CD4-positive, alpha-beta T cell treated with Interferon alpha-2 for 1 hour (primary cell): Measurements from ENCODE around the gene NKX6-1.

Source experiments
- DNase-seq, 2 donors: peaks; one replicate each; pipeline ENCODE4 v3.0.0-alpha.2; 2020 to 2022

Gene NKX6-1

DNA sequence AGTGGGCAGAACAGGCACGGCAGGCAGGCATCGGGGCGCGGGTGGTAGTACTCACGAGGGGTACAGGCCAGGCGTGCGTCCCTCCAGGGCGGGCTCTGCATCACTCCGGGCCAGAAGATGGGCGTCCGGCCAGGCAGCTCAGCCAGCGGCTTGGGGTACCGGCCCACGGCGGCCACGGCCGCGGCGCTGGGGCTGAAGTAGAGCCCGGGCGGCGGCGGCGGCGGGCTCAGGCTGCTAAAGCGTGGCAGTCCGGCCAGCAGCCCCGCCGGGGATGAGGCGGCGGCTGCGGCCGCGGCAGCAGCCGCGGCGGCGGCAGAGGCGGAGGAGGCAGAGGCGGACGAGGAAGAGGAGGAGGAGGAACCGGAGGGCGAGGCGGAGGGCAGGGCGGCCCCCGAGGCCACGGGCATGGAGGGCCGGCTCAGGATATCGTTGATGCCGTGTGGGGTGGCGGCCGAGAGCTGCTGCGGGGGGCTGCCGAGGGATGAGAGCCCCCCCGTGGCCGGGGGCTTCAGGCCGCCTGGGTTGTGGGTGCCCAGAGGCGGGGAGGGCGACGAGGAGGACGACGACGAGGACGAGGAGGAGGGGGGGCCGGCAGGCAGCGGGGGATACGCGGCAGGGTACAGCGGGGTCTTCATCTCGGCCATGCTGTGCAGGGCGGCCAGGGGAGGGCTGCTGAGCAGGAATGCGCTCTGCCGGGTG, 1.4 kb downstream of the NKX6-1 start:
- no peak for DNase-seq

DNA sequence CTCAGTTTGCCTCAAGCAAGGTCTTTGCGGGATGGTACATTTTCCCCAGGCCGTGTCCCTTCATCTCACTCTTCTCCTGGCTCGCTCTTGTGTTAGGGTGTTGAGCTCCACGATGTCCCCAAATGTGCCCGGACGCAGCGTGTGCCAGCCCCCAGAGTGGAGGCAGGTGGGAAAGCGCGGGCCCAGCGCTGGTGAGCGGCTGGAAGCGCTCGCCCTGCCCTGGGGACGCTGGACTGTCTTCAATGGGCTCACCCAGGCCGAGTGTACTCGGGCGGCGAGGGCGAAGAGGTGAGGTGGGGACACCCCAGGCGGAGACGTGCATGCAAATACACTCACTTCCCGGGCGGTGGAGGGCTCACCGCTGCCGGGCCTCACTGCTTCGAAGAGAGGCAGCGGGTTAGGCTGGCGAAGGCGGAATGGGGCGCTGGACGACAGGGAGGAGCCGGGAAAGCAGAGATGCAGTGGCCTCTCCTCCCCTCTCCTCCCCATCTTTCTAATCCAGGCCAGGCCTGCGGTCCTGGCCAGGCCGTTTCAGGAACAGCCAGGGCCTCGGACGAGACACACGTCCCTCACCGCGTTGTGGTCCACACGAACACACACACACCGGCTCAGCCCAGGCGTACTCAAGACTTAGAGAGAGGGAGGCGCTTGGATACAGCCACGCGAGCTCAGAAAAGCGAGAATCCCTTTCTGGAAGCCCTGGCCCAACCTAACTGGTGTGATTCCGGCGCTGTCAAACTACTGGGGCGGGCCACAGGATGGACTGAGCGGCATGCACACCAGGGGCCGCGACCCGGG, 2.2 kb downstream of the NKX6-1 start:
- no peak for DNase-seq

- no peak for DNase-seq
Observed at GRCh38 chr4:84496331-84496705, 2.8 kb downstream of the NKX6-1 start.

DNA sequence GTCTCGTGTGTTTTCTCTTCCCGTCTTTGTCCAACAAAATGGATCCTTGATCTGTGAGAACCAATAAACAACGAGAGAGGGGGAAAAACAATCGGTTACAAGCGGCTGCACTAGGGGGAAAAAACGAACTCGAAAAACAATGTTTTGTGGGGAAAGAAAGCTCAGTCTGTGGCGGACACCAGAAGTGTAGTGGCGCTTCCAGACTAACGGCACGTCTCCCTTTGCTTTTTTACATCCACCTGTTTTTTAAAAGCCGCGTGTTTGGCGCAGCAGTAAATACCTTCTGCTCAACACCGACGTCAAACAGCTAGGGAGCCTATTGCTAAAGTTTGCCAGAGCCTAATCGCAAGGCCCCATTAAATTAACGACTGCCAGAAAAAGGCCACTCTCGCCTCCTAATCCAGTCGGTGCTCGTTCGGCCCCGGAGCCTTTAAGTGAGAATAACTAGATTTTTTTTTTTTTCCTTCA, 3.3 kb downstream of the NKX6-1 start:
- no peak for DNase-seq

- no peak for DNase-seq
Observed at GRCh38 chr4:84495118-84495793, 3.8 kb downstream of the NKX6-1 start.

DNA sequence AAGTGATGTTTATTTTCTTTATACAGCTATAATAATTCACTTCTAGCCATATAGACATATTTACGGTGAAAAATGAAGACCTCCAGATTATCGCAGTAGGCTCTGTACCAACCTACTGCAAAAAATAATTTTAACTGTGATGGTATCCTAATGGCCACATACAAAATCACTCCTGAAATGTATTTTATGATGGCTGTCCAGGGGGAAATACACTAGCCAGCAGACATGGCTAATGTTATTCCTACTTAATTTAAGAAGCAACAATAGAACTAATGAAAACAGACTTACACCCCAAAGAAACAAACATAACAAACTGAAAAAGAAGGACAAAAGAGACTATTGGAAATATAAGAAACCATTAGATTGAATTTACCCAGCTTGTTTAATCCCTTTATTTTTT, 4.6 kb downstream of the NKX6-1 start:
- DNase-seq, result no peak

DNA sequence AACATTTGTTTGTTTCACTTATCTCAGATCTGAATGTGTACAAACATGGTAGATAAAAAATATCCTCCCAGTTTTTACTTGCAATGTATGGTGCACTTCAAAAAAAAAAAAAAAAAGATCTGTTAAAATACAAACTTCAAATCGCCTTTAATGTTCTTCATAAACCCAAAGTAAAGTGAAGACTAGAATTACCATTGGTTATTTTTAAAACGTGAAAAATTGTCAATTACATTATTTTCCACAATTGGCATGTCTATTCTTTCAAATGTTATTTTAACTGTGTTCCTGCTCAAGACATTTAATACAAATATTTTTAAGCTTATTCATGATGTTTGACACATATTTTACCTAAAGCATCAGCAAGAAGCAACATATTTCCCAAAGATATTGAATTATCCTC, 5.0 kb downstream of the NKX6-1 start:
- DNase-seq, result no peak

GRCh38 chr4:84493092-84493850, 5.8 kb downstream of the NKX6-1 start:
- DNase-seq, result no peak

- DNase-seq, result no peak
Observed at GRCh38 chr4:84492737-84493091, 6.4 kb downstream of the NKX6-1 start.

GRCh38 chr4:84492290-84492689, 6.8 kb downstream of the NKX6-1 start:
- no peak for DNase-seq

DNA sequence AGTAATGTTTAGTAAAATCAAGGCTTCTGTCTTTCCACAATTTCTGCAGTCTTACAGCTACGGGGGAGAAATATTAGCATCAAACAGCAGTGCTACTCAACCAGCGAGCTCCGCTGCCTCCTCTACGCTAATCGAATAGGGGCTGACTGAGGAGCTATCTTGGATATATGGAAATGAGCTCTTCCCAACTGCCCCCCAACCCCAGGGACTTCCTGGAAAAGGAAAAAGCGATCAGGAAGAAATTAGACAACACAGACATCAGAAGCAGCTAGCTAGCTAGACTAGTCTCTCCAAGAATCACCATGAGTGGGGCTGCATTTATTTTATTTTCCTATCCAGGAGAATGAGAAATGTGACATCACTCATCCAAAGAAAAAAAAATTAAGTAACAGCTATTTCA, 7.6 kb downstream of the NKX6-1 start:
- no peak for DNase-seq

GRCh38 chr4:84490663-84491062, 8.4 kb downstream of the NKX6-1 start:
- DNase-seq, result no peak

DNA sequence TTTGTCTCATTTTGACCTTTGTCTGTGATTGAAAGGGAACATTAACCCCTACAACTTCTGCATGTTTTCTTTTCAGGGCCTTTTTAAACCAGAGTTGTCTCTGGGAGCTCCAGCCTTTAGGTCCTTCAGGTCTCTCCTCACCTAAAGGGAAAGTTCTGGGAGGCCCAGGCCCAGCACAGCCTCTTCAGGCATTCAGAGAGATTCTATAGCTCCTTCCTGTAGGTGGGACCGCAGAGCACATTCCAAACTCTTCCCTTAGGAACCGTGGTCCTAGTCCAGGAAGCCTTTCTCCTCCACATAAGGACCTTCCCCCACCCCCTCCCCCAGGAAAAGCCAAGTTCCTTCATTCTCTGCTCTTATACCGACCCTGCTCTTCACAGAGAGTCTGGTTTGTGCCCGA, 14.9 kb downstream of the NKX6-1 start:
- DNase-seq, result no peak

DNA sequence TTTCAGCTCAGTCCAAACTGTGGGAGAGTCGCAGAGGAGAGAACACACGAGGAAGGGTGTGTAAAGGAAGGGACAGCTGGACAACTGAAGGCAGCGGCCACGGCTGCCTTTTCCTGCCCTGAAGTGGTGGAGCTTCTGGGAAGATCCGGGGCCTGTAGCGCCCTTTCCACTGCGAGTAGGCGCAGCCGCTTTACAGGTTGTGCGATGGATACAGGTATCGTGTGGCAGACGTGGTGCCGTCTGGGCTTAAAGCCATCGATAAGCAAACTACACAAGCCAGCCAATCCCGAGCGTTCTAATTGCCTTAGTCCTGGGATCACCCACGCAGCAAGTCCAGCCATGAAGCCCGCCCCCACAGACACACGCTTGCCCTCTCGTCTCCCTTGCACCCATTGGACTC, 15.4 kb downstream of the NKX6-1 start:
- no peak for DNase-seq

- DNase-seq, result no peak
Observed at GRCh38 chr4:84482564-84483563, 16.2 kb downstream of the NKX6-1 start.

DNA sequence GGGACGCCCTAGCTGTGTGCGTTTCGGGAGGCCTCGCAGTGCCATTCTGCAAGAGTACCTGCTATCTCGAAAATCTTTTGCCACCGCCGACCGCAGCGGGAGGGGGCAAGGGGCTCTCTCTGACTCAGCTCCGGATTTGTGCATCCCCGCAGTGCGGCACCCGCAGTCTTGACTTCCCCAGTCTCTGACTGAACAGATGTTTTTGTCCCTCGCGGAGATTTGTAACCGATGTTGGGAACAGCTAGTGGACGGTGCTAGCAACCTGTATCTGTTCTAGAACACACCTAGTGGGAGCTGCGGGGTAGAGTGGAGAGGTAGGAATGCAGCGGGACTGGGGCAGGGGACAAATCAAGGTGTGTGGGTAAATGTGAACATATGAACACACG, 17.2 kb downstream of the NKX6-1 start:
- no peak for DNase-seq

DNA sequence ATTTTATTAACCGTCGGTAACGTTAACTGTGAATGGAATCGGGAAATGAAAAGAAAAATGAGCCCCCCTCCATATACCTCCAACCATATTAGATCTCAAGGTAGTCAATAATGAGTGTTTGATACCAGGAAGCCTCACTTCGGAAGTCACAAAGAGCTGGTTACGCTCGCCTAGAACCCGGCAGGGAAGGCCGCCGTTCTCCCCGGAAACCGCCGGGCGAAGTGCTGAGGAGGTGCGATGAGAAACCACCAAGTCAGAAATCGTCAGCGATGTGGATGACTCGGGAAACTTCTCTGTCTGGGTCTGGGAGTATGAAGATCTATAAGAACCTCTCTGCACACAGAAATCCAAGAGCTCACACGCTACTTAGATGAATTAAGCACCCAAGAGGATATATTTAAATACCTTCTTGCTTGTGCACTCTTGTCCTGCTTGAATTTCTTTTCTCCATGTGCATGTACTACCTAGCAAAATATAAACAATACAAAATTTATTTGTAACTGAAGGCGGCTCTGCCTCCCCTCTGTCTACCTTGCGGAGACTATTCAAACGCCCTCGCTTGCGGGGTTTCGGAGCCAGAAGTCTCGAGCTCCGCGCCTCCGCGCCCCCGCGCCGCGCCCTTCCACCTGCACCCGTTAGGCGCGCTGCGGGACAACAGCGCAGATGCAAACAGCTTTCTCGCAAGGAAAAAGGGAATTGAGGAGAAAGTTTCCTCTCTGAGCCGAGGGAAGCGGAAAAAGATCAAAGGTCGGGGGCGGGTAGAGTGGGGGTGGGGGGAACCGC, 17.8 kb downstream of the NKX6-1 start:
- DNase-seq, result no peak

GRCh38 chr4:84480082-84480481, 19.0 kb downstream of the NKX6-1 start:
- DNase-seq, result no peak

DNA sequence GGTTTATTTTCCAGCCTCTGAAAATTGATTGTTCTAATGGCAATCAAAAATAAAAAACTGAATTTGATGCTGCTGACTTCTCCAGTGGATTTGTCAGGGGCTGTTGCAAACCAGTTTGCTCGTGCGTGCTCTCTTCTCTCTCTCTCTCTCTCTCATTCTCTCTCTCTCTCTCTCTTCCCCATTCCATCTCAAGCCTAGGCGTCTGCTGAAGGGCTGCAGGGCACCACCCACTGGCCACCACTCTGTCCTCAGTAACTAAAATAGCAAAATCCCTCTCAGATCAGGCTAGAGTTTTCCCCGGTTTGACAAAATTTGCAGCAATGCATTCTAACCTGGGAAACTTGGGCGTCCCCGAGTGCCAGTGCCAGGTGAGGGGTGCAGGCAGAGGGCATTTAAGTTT, 19.4 kb downstream of the NKX6-1 start:
- no peak for DNase-seq

- DNase-seq, result no peak
Observed at GRCh38 chr4:84477738-84478137, 21.4 kb downstream of the NKX6-1 start.

GRCh38 chr4:84474107-84474506, 25.0 kb downstream of the NKX6-1 start:
- no peak for DNase-seq
